Measurements from ENCODE around the gene SPECC1L.

The SPECC1L gene

DNA sequence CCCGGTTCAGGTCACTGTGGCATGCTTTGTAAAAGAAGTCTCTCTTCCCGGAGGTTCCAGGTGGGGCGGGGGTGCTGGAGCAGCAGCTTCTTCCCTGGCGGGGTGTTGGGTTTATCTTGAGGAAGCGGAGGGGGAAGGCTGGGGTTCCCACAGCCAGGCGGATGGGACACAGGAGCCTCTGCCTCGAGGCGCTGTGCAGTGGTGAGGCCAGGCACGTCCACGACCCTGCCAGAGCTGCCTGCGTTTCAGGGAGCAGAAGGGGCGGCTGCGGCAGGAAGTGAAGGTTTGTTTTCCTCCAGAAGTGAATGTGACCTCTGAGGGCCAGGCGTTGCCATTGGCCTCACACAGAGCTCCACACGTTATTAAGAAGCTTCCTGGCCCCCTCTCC, 136.6 kb downstream of the SPECC1L start:
- TF ChIP-seq SIN3A (IDR thresholded peaks at IDR 0.05; ENCODE audit: borderline replicate concordance, insufficient read depth, low read length) (no peak), TAF1 (IDR thresholded peaks at IDR 0.05; ENCODE audit: borderline replicate concordance, insufficient read depth, low read length) (no peak), FOXP2 (optimal IDR thresholded peaks at IDR 0.05; ENCODE audit: borderline replicate concordance, extremely low read depth, extremely low read length, insufficient read depth) (no peak), POLR2AphosphoS5 (IDR thresholded peaks at IDR 0.05; ENCODE audit: low read depth, low read length) (no peak)
- TF ChIP-seq, protein P1, sequence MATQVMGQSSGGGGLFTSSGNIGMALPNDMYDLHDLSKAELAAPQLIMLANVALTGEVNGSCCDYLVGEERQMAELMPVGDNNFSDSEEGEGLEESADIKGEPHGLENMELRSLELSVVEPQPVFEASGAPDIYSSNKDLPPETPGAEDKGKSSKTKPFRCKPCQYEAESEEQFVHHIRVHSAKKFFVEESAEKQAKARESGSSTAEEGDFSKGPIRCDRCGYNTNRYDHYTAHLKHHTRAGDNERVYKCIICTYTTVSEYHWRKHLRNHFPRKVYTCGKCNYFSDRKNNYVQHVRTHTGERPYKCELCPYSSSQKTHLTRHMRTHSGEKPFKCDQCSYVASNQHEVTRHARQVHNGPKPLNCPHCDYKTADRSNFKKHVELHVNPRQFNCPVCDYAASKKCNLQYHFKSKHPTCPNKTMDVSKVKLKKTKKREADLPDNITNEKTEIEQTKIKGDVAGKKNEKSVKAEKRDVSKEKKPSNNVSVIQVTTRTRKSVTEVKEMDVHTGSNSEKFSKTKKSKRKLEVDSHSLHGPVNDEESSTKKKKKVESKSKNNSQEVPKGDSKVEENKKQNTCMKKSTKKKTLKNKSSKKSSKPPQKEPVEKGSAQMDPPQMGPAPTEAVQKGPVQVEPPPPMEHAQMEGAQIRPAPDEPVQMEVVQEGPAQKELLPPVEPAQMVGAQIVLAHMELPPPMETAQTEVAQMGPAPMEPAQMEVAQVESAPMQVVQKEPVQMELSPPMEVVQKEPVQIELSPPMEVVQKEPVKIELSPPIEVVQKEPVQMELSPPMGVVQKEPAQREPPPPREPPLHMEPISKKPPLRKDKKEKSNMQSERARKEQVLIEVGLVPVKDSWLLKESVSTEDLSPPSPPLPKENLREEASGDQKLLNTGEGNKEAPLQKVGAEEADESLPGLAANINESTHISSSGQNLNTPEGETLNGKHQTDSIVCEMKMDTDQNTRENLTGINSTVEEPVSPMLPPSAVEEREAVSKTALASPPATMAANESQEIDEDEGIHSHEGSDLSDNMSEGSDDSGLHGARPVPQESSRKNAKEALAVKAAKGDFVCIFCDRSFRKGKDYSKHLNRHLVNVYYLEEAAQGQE (IDR thresholded peaks at IDR 0.05; ENCODE audit: insufficient read depth in 1 of 2, low read depth in 2 of 2, low read length in 2 of 2) = no peak

DNA sequence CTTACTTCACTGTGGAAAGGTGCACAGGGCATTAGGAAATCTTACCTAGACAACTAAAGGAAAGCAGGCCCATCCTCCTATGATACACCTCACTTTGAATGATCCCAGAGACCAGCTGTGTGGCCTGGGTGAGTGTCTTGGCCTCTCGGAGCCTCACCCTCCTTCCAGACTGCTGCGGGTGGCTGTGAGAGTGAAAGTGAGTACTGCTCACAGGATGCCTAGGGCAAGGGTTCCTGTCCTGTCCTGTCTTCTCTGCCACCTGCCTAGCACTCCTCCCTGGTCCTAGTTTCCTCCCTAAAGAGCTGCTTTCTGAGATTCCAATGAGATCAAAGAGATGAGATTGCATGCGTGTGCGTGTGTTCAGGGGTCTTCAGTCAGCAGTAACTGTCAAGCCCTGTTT, 137.3 kb downstream of the SPECC1L start:
- TF ChIP-seq TAF1 (IDR thresholded peaks at IDR 0.05; ENCODE audit: borderline replicate concordance, insufficient read depth, low read length) = no peak
- no peak for TF ChIP-seq POLR2AphosphoS5 (IDR thresholded peaks at IDR 0.05; ENCODE audit: low read depth, low read length)
- TF ChIP-seq FOXP2 (optimal IDR thresholded peaks at IDR 0.05; ENCODE audit: borderline replicate concordance, extremely low read depth, extremely low read length, insufficient read depth) = no peak
- TF ChIP-seq, protein P1 (IDR thresholded peaks at IDR 0.05; ENCODE audit: insufficient read depth in 1 of 2, low read depth in 2 of 2, low read length in 2 of 2) = no peak
- no peak for TF ChIP-seq SIN3A (IDR thresholded peaks at IDR 0.05; ENCODE audit: borderline replicate concordance, insufficient read depth, low read length)

DNA sequence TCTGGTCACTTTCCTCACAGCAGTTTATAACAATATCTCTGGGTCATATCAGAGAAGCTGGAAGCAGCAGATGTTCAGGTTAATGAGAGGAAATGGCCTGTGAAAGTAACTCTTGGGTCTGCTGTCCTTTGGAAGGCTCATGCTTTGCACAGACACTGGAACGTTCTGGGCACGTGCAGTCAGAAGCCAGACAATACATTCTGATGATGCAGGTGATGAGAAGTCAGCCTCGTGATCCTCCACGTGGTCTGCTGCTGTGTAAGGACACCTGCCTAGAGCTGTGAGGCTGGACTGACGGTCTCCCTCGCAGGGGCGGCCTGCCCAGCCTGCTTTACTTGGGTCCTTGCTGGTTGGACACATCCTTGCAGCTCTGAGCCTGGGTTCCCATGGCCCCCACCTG, 138.0 kb downstream of the SPECC1L start:
- TF ChIP-seq, protein P1 (IDR thresholded peaks at IDR 0.05; ENCODE audit: insufficient read depth in 1 of 2, low read depth in 2 of 2, low read length in 2 of 2) = no peak
- no peak for TF ChIP-seq TAF1 (IDR thresholded peaks at IDR 0.05; ENCODE audit: borderline replicate concordance, insufficient read depth, low read length)
- no peak for TF ChIP-seq FOXP2 (optimal IDR thresholded peaks at IDR 0.05; ENCODE audit: borderline replicate concordance, extremely low read depth, extremely low read length, insufficient read depth)
- TF ChIP-seq SIN3A (IDR thresholded peaks at IDR 0.05; ENCODE audit: borderline replicate concordance, insufficient read depth, low read length) = no peak
- TF ChIP-seq POLR2AphosphoS5 (IDR thresholded peaks at IDR 0.05; ENCODE audit: low read depth, low read length) = no peak

DNA sequence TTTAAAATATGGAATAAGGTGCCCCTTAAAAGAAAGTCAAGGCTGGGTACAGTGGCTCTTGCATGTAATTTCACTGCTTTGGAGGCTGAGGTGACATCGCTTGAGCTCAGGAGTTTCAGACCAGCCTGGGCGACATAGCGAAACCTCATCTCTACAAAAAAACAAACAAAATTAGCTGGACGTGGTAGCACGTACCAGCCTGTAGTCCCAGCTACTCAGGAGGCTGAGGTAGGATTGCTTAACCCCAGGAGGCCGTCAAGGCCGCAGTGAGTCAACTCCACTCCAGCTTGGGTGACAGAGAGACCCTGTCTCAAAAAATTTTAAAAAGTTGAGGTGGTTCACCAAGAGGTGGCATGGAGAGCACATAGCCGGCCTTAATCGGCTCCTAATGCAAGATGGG, 139.1 kb downstream of the SPECC1L start:
- TF ChIP-seq FOXP2 (optimal IDR thresholded peaks at IDR 0.05; ENCODE audit: borderline replicate concordance, extremely low read depth, extremely low read length, insufficient read depth) (no peak), POLR2AphosphoS5 (IDR thresholded peaks at IDR 0.05; ENCODE audit: low read depth, low read length) (no peak), TAF1 (IDR thresholded peaks at IDR 0.05; ENCODE audit: borderline replicate concordance, insufficient read depth, low read length) (no peak), SIN3A (IDR thresholded peaks at IDR 0.05; ENCODE audit: borderline replicate concordance, insufficient read depth, low read length) (no peak)
- TF ChIP-seq, protein P1 (IDR thresholded peaks at IDR 0.05; ENCODE audit: insufficient read depth in 1 of 2, low read depth in 2 of 2, low read length in 2 of 2) = no peak
